Karpas-422 (cell line): ENCODE data around the gene TUBB2B. TPM values are rescaled to one million over a fixed set of nuclear protein-coding genes. Genes with fewer than 3 reads are reported as not detected.
"Not testable (repeated sequence)": the region's sequence is repeated elsewhere in the genome, so short reads cannot be mapped to it uniquely, and the experiment has no call there.

Source experiments
- DNase-seq: peaks from one replicate; pipeline ENCODE4 v3.0.0-alpha.2; 2015
- H2AFZ ChIP-seq: fragments of 200-600 bp; sonication (generic); 2 replicates; pipeline ENCODE4 v1.6.1; 2014; ENCODE audit warnings: antibody characterized with exemption, low read length, mixed read lengths
- H3K27ac ChIP-seq: fragments of 200-600 bp; sonication (generic); 2 replicates; pipeline ENCODE4 v1.5.1; 2014; ENCODE audit warnings: mild to moderate bottlenecking, low read length, moderate library complexity
- H3K27me3 ChIP-seq: fragments of 200-600 bp; sonication (generic); 2 replicates; pipeline ENCODE4 v1.6.1; 2014; ENCODE audit warnings: low read length, mixed read lengths
- H3K36me3 ChIP-seq: fragments of 200-600 bp; sonication (generic); 2 replicates; pipeline ENCODE4 v1.6.1; 2014; ENCODE audit warnings: low read length, mixed read lengths; ENCODE audit not compliant: insufficient read depth
- H3K4me1 ChIP-seq: fragments of 200-600 bp; sonication (generic); 2 replicates; pipeline ENCODE4 v1.6.1; 2014; ENCODE audit warnings: mild to moderate bottlenecking, low read length, mixed read lengths
- H3K4me2 ChIP-seq: fragments of 200-600 bp; sonication (generic); 2 replicates; pipeline ENCODE4 v1.6.1; 2014; ENCODE audit warnings: low read length, low read depth, mild to moderate bottlenecking; ENCODE audit not compliant: poor library complexity, severe bottlenecking
- H3K4me3 ChIP-seq: fragments of 200-600 bp; sonication (generic); 2 replicates; pipeline ENCODE4 v1.5.1; 2014; ENCODE audit warnings: mild to moderate bottlenecking, antibody characterized with exemption, low read length, mixed read lengths
- H3K79me2 ChIP-seq: fragments of 200-600 bp; sonication (generic); 2 replicates; pipeline ENCODE4 v1.6.1; 2014; ENCODE audit warnings: mild to moderate bottlenecking, low read length, mixed read lengths
- H3K9ac ChIP-seq: fragments of 200-600 bp; sonication (generic); 2 replicates; pipeline ENCODE4 v1.6.0; 2014; ENCODE audit warnings: low read length
- H3K9me2 ChIP-seq: fragments of 200-600 bp; sonication (generic), shearing (Covaris generic); replicated peaks from 2 replicates; pipeline ENCODE4 v1.6.0; 2014; ENCODE audit warnings: mild to moderate bottlenecking, low read length, moderate library complexity; ENCODE audit not compliant: insufficient read depth
- H3K9me3 ChIP-seq: fragments of 300-700, 200-600 bp; sonication (generic); 2 replicates; pipeline ENCODE4 v1.6.1; 2014; ENCODE audit warnings: low read length, mixed read lengths
- H4K20me1 ChIP-seq: fragments of 200-600 bp; sonication (generic); 2 replicates; pipeline ENCODE4 v1.6.1; 2014; ENCODE audit warnings: mild to moderate bottlenecking, antibody characterized with exemption, low read length, low read depth; ENCODE audit not compliant: insufficient read depth
- total RNA-seq: library from RNA; depleted of rRNA; stranded (reverse); fragments of >200 nt; shearing (Covaris generic); gene quantifications from 2 replicates; pipeline ENCODE4 v1.2.3, GENCODE V29; 2014; ENCODE audit warnings: low replicate concordance

Gene TUBB2B
- total RNA-seq, 1 experiment from 2014 or later = 0.34 TPM

GRCh38 chr6:3244003-3244831 is 16.8 kb upstream of the TUBB2B start:
- no peak overlapping the region for H3K9ac ChIP-seq
- H3K4me3 ChIP-seq = no peak overlapping the region
- no peaks in the 10 kb centered on the region for H4K20me1 ChIP-seq
- no peak overlapping the region for H3K4me2 ChIP-seq
- H3K4me1 ChIP-seq = no peaks in the 10 kb centered on the region
- no peaks in the 10 kb centered on the region for H3K36me3 ChIP-seq
- no peaks in the 10 kb centered on the region for H3K9me3 ChIP-seq
- no peak overlapping the region for H3K27ac ChIP-seq
- DNase-seq = no peak
- H3K27me3 ChIP-seq = no peaks in the 10 kb centered on the region
- no peak overlapping the region for H2AFZ ChIP-seq
- H3K79me2 ChIP-seq = no peaks in the 10 kb centered on the region
- H3K9me2 ChIP-seq = no peaks in the 10 kb centered on the region

GRCh38 chr6:3242768-3243167 is 15.3 kb upstream of the TUBB2B start:
- Histone ChIP-seq H2AFZ (no peak overlapping the region), H3K36me3 (no peaks in the 10 kb centered on the region), H4K20me1 (no peaks in the 10 kb centered on the region), H3K4me3 (no peak overlapping the region), H3K9me3 (no peaks in the 10 kb centered on the region), H3K9ac (no peak overlapping the region), H3K79me2 (no peaks in the 10 kb centered on the region), H3K27me3 (no peaks in the 10 kb centered on the region), H3K9me2 (no peaks in the 10 kb centered on the region), H3K27ac (no peak overlapping the region), H3K4me1 (no peaks in the 10 kb centered on the region), H3K4me2 (no peak overlapping the region)
- DNase-seq = no peak

GRCh38 chr6:3241745-3242144 is 14.3 kb upstream of the TUBB2B start:
- not testable (repeated sequence) for H4K20me1 ChIP-seq, H3K4me2 ChIP-seq, H3K27me3 ChIP-seq, H3K9me3 ChIP-seq, H3K4me1 ChIP-seq, H3K9me2 ChIP-seq, H3K36me3 ChIP-seq, H3K4me3 ChIP-seq, H3K27ac ChIP-seq, DNase-seq, H3K9ac ChIP-seq, H3K79me2 ChIP-seq, H2AFZ ChIP-seq

GRCh38 chr6:3240595-3240994 is 13.1 kb upstream of the TUBB2B start:
- Histone ChIP-seq H3K36me3 (no peaks in the 10 kb centered on the region), H3K4me1 (peaks cover 2% of the 10 kb centered on the region), H2AFZ (no peak overlapping the region), H3K9me3 (no peaks in the 10 kb centered on the region), H3K27me3 (no peaks in the 10 kb centered on the region), H3K4me3 (no peak overlapping the region), H3K9me2 (no peaks in the 10 kb centered on the region), H4K20me1 (no peaks in the 10 kb centered on the region), H3K4me2 (no peak overlapping the region), H3K9ac (no peak overlapping the region), H3K27ac (no peak overlapping the region), H3K79me2 (no peaks in the 10 kb centered on the region)
- no peak for DNase-seq

GRCh38 chr6:3239110-3239830 is 11.8 kb upstream of the TUBB2B start:
- H3K27me3 ChIP-seq = no peaks in the 10 kb centered on the region

GRCh38 chr6:3237761-3238662 is 10.6 kb upstream of the TUBB2B start:
- Histone ChIP-seq H3K4me3 (no peak overlapping the region), H3K36me3 (no peaks in the 10 kb centered on the region), H3K4me1 (peaks cover 6% of the 10 kb centered on the region), H2AFZ (no peak overlapping the region), H3K9me2 (no peaks in the 10 kb centered on the region), H3K79me2 (no peaks in the 10 kb centered on the region), H3K9me3 (no peaks in the 10 kb centered on the region), H3K4me2 (no peak overlapping the region), H3K27me3 (no peaks in the 10 kb centered on the region), H4K20me1 (no peaks in the 10 kb centered on the region), H3K9ac (no peak overlapping the region), H3K27ac (no peak overlapping the region)
- no peak for DNase-seq

More at GRCh38 chr6:3239110-3239830, 11.8 kb upstream of the TUBB2B start:
- Histone ChIP-seq H3K9me3 (no peaks in the 10 kb centered on the region), H3K4me1 (peaks cover 6% of the 10 kb centered on the region), H3K4me2 (no peak overlapping the region), H2AFZ (no peak overlapping the region), H3K27ac (no peak overlapping the region), H3K79me2 (no peaks in the 10 kb centered on the region), H3K4me3 (no peak overlapping the region), H3K9ac (no peak overlapping the region), H3K36me3 (no peaks in the 10 kb centered on the region), H3K9me2 (no peaks in the 10 kb centered on the region), H4K20me1 (no peaks in the 10 kb centered on the region)
- no peak for DNase-seq

- Histone ChIP-seq H4K20me1 (no peaks in the 10 kb centered on the region), H3K4me2 (no peak overlapping the region), H3K4me3 (no peak overlapping the region), H3K9me3 (no peaks in the 10 kb centered on the region), H2AFZ (no peak overlapping the region), H3K9ac (no peak overlapping the region), H3K27me3 (no peaks in the 10 kb centered on the region), H3K4me1 (peaks cover 6% of the 10 kb centered on the region), H3K9me2 (no peaks in the 10 kb centered on the region), H3K27ac (no peak overlapping the region), H3K79me2 (no peaks in the 10 kb centered on the region), H3K36me3 (no peaks in the 10 kb centered on the region)
- DNase-seq = no peak
Measured at GRCh38 chr6:3236005-3236404, 8.6 kb upstream of the TUBB2B start.

- Histone ChIP-seq H3K27me3 (no peaks in the 10 kb centered on the region), H3K4me3 (no peak overlapping the region), H3K36me3 (no peaks in the 10 kb centered on the region), H3K9me2 (no peaks in the 10 kb centered on the region), H3K9ac (no peak overlapping the region), H3K79me2 (no peaks in the 10 kb centered on the region), H4K20me1 (no peaks in the 10 kb centered on the region), H2AFZ (no peak overlapping the region), H3K4me1 (peaks cover 6% of the 10 kb centered on the region), H3K4me2 (no peak overlapping the region), H3K27ac (no peak overlapping the region), H3K9me3 (no peaks in the 10 kb centered on the region)
- no peak for DNase-seq
Measured at GRCh38 chr6:3235486-3235885, 8.0 kb upstream of the TUBB2B start.
